ENCODE data around the gene CAPS.

DNA sequence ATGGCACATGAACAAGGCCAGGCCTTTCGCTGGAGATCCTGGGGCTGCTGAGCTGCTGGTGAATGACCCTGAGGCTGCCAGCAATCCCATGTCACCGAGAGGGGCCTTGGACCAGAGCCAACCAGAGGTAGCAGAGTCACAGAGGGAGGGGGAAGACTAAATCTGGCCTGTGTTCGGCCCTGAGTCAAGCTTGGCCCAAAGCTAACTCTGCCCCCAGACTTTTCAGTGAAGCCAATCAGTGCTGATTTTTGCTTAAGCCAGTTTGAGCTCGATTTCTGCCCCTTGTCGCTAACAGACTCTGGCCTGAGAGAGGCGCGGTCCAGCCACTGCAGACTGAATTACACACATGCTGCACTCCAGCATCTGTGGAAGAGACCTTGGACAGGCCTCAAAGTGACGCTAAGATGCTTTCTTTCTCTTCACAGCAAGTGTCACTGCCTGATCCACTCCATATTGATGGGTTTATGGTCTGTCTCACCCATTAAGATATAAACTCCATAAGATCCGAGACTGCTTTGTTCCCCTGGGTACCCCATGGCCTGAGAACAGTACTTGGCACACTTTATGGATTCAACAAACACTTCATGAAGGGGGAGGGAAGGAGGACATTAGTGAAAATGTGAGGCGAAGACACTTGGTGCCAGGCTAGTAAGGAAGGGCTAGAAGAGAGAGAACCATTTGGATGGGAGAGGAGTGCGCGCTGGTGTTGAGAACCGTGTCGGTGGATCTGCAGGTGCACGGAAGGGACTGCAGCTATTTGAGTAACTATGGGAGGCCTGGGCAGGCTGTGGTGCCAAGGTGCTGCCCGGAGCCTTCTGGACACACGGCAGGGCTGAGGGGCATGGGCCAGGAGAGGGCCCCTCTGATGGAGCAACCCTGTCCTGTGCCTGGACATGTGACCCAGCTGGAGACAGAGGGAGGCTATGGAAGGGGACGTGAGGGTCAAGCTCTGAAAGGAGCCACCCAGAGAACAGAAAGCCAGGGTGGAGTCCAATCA, 46.2 kb downstream of the CAPS start:
- TF ChIP-seq CTCF (conservative IDR thresholded peaks at IDR 0.05; ENCODE audit: low read depth, low read length) (no peak), EZH2phosphoT487 (IDR thresholded peaks at IDR 0.05; ENCODE audit: borderline replicate concordance, low read length) (no peak)
